HG03060 (cell line): Measurements from ENCODE around the gene HNRNPLL.
"Not testable (repeated sequence)": the region's sequence is repeated elsewhere in the genome, so short reads cannot be mapped to it uniquely, and the experiment has no call there.

Source experiments
- ATAC-seq: cut with Tn5 transposase; IDR thresholded peaks from one replicate; pipeline ENCODE4 v1.9.1; 2021; ENCODE audit warnings: low read depth, moderate number of reproducible peaks; ENCODE audit not compliant: unreplicated experiment

Gene HNRNPLL

DNA sequence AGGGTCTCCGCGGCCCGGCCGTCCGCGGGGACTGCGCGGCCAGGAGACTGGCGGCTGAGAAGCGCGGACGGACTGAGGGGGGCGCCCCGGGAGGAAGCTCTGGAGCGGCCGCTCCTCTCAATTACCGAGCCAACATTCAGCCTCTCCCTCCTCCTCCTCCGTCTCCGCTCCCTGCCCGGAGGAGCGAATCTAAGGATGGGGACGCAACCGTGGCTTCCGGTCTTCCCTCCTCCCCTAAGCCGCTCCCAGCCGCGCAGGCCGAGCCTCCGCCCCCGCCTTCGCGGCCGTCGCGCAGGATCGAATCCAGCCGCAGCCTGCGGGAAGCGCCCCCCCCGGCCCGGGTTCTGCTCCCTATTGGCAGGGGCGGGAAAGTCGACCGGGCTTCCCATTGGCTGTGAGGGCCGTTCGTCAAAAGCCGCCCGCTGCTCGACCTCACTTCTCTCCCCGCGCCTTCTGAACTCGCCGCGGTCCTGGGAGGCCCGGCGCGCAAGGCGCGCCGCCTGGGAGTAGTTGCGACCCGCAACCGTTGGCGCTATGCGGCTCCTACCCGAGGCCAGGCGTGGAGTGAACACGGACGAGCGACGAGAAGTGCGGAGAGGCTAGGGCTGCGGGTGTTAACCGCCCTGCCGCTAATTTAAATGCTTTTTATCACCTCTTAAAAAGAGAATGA, at the start of gene HNRNPLL:
TSS of gene HNRNPLL (minus strand) at position 197 of the 670 bp plus-strand sequence. CDS start 302 bp downstream, outside the sequence.
- ATAC-seq: no peak

DNA sequence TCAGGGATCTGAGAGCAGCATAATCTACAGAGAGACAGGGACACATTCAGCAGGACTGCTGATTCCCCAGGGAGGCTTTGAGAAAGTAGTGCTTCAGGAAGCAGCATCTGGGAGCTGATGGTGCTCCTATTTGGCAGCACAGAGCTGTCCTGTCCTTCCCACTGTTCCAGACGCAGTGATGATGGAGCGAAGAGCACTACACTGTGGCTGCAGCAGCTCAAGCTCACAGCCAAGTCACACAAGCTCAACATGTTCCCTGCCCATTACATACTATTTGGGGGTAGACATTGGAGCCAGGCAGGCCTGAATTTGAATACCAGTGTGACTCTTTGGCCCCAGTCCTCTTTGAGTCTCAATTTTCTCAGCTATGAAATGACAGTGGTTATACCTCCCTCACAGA, 48.0 kb upstream of the HNRNPLL start:
- no peak for ATAC-seq

DNA sequence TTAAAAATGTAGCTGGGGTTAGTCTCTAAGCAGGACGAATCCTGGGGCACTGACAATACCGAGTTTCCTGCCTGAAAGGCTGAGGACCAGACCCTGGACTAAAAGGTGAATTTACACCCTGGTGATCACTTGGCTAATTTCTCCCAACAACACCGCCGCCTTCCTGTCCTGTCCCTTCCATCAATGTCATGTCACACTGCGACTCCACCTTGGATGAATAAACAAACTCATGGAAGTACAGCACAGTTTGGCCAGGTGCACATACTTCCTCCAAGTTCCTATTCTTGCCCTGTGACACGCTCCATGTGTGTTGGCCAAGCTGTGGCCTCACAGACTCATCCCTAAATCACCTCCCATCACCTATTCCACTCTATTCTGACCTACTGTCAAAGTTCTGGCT, 47.3 kb upstream of the HNRNPLL start:
- ATAC-seq: no peak

DNA sequence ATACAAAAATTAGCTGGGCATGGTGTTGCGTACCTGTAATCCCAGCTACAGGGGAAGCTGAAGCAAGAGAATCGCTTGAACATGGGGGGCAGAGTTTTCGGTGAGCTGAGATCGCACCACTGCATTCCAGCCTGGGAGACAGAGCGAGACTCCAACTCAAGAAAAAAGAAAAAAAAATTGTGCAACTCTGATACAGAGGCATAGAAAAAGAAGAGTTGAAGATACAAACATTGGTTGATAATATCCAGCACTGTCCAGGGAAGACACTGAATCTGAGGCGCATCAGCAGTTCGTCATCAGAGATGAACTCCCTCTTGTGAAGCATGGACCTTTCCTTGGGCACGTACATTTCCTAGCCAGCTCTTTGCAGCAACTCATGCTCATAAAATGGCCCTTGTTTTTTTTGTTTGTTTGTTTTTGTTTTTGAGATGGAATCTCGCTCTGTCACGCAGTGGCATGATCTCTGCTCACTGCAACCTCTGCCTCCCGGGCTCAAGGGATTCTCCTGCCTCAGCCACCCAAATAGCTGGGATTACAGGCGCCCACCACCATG, 46.5 kb upstream of the HNRNPLL start:
- ATAC-seq: no peak

DNA sequence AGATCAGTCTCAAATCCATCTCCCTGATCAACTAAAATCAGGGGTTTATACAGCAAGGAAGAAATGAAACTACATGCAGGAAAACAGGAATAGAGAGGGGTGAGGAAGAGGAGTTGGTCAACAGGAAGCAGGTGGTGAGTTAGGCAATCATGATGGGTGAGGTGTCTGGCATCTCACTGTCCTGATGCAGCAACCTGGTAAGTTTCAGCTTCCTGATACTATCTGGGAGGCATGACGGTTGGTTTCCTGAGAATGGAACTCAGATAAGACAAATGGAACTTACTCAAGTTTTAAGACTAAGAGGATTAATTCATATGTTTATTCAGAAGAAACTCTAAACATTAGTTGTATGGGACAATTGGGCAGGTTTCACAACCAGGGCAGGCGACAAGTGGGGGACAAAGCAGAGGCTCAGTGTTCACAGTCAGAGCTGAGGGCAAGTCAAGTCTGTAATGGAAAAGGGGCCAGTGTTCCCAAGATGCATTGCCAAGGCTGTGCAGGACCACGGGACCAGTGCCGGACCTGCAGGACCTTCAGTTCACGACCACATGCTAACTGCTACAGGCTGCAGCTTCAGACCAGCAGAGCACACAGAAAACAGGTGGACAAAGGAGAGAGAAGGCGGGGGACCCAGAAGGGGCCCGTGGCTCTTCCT, 45.5 kb upstream of the HNRNPLL start:
- no peak for ATAC-seq

DNA sequence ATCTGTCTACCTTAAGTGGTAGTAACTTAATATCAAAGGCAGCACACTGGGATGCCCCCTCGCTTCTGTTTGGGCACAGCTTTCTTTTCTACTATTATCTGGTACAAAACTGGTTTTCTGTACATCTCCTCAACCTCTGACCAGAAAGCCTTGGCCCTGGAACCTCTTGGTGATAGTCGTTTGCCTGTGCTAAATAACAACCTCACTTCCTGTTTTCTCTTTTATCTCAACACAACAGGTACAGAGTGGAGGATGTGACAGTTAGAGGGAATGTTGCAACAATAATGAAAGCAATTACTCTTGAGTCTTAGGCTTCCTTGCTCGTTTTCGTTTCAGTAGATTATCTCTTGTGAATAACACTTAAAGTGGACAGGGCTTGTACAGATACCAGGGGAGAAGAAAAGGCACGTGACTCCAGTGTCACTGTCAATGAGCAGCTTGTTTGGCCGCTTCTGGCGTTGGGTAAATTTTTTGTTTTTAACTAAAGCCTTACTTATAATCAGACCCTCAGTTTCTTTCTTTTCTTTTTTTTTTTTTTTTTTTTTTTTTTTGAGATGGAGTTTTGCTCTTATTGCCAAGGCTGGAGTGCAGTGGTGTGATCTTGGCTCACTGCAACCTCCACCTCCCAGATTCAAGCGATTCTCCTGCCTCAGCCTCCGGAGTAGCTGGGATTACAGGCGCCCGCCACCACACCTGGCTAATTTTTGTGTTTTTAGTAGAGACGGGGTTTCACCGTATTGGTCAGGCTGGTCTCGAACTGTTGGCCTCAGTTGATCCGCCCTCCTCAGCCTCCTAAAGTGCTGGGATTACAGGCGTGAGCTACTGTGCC, 41.2 kb upstream of the HNRNPLL start:
- not testable (repeated sequence) for ATAC-seq

DNA sequence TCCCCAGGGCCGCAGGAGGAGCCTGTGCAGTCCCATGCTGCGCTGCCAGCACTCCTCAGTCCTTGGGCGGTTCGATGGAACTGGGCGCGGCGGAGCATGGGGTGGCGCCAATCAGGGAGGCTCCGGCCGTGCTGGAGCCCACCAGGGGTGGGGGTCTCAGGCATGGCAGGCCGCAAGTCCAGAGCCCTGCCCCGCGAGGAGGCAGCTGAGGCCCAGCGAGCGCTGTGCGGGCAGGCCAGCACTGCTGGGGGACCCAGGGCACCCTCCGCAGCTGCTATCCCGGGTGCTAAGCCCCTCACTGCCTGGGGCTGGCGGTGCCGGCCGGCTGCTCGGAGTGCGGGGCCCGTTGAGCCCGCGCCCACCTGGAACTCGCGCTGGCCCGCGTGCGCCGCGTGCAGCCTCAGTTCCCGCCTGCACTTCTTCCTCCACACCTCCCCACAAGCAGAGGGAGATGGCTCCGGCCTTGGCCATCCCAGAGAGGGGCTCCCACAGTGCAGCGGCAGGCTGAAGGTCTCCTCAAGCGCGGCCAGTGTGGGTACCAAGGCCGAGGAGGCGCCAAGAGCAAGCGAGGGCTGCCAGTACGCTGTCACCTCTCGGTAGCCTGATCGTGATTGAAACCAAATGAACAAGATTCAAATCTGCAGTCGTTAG, 40.4 kb upstream of the HNRNPLL start:
- ATAC-seq: no peak

DNA sequence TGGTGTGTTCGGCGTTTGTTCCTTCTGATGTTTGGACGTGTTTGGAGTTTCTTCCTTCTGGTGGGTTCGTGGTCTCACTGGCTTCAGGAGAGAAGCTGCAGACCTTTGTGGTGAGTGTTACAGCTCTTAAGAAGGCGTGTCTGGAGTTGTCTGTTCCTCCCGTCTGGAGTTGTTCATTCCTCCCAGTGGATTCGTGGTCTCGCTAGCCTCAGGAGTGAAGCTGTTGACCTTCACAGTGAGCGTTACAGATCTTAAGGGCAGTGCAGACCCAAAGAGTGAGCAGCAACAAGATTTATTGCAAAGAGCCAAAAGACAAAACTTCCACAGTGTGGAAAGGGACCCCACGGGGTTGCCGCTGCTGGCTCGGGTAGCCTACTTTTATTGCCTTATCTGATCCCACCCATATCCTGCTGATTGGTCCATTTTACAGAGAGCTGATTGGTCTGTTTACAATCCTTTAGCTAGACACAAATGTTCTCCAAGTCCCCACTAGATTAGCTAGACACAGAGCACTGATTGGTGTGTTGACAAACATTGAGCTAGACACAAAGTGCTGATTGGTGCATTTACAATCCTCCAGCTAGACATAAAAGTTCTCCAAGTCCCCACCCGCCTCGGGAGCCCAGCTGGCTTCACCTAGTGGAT, 39.8 kb upstream of the HNRNPLL start:
- ATAC-seq: not testable (repeated sequence)

DNA sequence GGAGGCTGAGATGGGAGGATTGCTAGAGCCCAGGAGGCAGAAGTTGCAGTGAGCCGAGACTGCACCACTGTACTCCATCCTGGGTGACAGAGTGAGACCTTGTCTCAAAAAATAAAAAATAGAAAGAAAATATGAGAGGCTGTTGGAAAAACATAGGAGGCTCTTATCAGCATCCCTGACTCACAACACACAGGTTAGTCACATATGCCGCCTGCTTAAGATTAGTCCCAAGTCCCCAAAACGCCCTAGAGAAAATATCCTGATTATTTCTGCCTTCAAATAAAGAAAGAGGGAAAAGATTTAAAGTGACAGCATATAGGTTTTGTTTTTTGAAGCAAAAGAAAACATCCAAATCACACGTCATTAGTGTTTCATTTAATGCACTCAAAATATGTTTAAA, 33.3 kb upstream of the HNRNPLL start:
- no peak for ATAC-seq

DNA sequence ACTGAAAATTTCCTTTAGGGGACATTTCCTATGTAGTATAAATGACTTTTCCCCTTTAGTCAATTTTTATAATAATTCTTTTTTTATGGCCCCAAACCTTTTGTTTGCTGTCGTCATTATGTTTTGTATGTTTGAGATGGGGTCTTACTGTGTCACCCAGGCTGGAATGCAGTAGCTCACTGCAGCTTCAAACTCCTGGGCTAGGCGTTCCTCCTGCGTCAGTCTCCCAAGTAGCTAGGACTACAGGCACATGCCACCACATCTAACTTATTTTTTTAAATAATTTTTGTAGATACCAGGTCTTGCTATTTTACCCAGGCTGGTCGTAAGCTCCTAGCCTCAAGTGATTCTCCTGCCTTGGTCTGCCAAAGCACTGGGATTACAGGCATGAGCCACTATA, 32.4 kb upstream of the HNRNPLL start:
- ATAC-seq: no peak

DNA sequence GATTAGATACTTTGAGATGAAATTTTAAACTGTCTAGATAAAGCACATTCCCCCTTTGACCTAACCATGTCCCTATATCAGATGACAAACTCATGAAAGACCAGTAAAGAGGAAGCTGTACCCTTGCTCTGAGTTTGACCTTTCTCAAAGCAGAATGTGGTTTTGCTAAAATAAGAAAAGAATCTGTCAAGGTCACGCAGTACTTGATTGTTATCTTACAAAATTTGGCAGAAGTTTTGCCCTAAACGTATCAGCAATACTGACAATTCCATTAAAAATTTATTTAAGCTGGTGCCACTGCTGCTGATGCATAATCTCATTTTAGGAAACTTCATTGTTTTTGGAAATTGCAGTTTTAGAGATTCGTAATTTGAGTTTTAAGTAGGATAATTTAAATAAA, 32.0 kb upstream of the HNRNPLL start:
- peak; percentile 98 for ATAC-seq

DNA sequence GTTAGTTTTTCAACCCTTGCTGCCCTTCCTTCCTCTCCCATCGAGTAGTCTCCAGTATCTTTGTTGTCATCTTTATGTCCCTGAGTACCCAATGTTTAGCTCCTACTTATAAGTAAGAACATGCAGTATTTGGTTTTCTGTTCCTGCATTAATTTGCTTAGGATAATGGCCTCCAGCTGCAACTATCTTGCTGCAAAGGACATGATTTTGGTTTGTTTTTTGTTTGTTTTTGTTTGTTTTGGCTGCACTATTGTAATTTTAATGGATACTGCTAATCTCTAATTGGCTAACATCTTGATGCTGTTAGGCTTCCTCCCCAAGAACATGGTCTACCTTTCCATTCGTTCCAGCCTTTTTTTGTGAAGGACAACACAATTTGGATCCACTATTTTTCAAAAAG, 31.2 kb upstream of the HNRNPLL start:
- no peak for ATAC-seq

DNA sequence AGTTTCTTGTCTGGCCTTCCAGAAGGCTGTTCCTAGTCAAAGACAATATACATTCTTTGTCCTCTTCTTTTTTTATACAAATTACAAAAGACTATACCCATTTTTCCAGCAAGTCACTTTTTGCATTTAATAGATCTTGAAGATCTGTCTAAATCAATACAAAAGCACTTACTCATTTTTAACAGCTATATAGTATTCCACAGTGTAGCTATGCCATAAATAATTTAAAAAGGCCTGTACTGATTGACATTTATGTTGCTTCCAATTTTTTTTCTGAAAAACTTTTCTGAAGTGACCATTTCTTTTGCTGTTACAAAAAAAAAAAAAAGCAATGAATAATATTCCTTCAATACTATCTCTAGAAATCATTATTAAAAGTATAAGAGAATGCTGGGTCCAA, 30.3 kb upstream of the HNRNPLL start:
- ATAC-seq: no peak

DNA sequence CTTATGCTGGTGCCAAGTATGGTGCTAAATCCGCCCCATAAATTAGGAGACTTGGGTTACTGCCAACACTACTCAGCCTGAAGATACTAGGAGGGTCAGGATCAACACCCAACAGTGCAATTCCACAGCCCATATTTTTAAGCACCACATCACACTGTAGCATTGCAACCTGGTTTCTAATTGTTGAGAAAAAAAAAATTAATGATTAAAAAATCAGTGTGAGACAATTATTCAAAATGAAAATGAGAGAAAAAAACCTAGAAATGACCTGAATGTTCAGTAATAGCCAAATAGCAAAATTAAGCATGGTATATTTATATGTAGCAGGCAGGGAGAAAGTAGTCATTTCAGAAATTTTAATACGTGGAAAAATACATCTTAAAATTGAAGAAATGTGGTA, 29.2 kb upstream of the HNRNPLL start:
- no peak for ATAC-seq

DNA sequence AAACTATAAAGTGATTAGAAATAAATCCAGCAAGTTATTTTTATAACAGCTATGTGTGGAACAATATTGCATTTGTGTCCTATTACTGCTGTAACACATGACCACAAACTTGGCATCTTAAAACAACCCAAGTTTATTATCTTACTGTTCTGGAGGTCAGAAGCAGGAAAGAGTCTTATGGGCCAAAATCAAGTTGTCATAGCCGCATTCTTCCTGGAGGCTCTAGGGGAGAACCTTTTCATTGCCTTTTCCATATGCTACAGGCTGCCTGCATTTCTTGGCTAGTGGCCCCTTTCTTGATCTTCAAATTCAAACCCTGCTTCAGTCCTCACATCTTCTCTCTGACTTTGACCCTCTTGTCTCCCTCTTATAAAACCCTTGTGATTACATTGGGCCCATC, 27.0 kb upstream of the HNRNPLL start:
- no peak for ATAC-seq

DNA sequence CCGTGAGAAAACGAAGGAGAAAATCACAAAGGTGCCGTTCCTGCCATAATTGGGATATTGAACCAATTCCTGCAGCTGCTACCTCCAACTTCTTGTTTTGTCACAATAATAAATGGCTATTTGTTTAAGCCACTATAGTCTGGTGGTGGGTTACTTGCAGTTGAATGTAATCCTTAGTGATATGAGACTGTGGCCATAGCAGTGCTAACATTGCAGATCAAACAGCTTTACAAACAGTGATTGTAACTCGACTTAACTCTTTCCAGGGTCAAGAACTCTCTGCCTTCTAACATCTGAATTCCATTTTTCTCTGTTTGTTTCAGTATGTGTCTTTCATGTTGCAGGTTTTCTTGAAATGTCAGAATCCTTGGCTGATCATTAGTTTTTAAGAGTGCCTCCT, 24.7 kb upstream of the HNRNPLL start:
- no peak for ATAC-seq

DNA sequence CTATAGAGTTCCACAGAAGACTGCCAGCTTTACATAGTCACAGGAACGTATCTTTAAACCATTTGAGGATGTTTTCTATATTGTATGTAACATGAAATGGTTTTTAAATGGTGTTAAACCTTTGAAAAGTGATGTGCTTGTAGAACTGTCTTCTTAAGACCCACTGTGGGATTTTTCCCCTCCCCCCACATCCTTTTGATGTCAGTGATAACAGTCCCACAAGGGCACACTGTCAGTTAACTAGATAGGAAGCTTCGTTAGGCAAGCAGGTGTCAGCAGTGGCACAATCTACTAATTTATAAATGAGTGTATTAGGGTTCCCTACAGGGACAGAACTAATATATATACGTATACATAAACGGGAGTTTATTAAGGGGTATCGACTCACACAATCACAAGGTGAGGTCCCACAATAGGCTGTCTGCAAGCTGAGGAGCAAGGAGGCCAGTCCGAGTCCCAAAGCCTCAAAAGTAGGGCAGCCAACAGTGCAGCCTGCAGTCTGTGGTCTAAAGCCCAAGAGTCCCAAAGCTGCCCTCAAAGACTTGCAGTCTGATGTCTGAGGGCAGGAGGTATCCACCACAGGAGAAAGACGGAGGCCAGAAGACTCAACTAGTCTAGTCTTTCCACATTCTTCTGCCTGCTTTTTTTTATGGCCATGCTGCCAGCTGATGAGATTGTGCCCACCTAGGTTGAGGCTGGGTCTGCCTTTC, 23.8 kb upstream of the HNRNPLL start:
- no peak for ATAC-seq

DNA sequence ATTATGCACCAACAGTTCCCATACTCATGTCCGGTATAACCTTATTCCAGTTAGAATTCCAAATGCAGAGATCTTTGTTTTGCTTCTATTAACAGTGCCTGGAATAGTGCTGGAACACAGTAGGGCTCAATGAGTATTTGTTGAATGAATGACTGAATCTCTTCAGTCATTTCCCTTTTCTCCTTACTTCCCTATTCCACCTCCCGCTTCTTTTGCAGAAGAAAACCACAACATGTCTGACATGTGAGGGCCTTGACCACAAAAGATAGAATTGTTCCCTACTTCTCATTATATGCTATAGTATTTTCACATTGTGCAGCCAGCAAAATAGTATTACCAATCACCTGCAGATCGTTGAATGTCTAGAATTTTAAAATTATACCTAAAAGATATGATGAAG, 19.5 kb upstream of the HNRNPLL start:
- no peak for ATAC-seq

DNA sequence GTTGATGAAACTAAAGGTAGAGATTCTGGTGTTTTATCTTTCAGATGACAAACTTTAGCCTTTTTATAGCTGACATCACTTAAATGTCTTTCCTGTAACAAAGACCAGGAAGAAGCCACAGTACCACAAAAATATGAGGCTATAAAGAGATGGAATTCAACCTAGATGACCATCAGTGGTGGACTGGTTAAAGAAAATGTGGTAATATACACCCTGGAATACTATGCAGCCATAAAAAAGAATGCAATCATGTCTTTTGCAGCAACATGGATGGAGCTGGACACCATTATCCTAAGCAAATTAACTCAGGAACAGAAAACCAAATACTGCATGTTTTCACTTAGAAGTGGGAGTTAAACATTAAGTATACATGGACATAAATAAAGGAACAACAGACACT, 18.3 kb upstream of the HNRNPLL start:
- ATAC-seq: no peak
